ENCODE measurements around the gene CEACAM20.
A peak's percentile ranks its signal among the peaks of the same experiment; 100 is the strongest.
"Not testable (repeated sequence)": the region's sequence is repeated elsewhere in the genome, so short reads cannot be mapped to it uniquely, and the experiment has no call there.

CEACAM20 gene

DNA sequence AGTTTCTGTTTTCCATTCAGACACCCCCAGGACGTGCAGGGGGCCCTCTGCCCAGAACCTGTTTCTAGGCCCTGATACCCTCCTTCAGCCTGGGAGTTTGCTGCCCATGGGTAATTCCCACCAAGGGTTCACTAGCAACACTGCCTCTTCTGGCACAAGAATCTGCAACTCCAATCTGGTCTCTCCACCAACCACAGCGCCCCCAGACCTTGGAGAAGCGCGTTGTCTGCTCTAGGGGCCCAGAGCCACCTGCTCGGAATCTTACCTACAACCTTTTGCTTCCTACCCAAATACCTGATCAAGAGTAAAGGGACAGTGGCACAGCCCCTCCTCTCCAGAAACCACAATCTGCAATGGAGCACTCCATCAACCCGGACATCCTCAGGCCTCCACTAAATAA, 29.9 kb downstream of the CEACAM20 start:
- DNase-seq (ENCODE audit: low read depth) = no peak
- TF ChIP-seq, protein P1, sequence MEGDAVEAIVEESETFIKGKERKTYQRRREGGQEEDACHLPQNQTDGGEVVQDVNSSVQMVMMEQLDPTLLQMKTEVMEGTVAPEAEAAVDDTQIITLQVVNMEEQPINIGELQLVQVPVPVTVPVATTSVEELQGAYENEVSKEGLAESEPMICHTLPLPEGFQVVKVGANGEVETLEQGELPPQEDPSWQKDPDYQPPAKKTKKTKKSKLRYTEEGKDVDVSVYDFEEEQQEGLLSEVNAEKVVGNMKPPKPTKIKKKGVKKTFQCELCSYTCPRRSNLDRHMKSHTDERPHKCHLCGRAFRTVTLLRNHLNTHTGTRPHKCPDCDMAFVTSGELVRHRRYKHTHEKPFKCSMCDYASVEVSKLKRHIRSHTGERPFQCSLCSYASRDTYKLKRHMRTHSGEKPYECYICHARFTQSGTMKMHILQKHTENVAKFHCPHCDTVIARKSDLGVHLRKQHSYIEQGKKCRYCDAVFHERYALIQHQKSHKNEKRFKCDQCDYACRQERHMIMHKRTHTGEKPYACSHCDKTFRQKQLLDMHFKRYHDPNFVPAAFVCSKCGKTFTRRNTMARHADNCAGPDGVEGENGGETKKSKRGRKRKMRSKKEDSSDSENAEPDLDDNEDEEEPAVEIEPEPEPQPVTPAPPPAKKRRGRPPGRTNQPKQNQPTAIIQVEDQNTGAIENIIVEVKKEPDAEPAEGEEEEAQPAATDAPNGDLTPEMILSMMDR (IDR thresholded peaks at IDR 0.05; ENCODE audit: control insufficient read depth, insufficient read depth, low read depth, low read length, missing control alignments) = no peak
- H3K4me3 ChIP-seq (ENCODE audit: control insufficient read depth, low read depth, low read length) = peak overlapping the region; percentile 87

DNA sequence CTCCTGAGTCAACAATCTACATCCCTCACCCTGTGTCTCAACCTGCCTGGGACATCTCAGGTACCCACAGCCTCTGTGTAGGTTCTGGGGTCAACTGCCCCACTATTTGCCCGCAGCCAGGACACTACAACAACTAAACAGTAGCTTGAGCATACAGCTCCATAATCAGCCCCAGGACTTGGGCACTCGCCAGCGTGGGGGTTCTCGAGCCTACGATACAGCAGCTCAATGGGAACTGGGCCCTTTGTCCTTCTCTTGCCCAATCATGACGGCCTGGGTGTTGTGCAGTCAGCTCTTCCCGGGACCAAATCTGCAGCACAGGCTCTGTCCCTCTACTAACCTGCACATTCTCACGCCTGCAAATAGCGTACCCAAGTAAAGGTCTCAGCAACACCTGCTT, 30.5 kb downstream of the CEACAM20 start:
- TF ChIP-seq, protein P1 (IDR thresholded peaks at IDR 0.05; ENCODE audit: control insufficient read depth, insufficient read depth, low read depth, low read length, missing control alignments) = no peak
- DNase-seq (ENCODE audit: low read depth) = no peak
- H3K4me3 ChIP-seq (ENCODE audit: control insufficient read depth, low read depth, low read length) = peak overlapping the region; percentile 87; the same call in 1 of the 2 replicates

DNA sequence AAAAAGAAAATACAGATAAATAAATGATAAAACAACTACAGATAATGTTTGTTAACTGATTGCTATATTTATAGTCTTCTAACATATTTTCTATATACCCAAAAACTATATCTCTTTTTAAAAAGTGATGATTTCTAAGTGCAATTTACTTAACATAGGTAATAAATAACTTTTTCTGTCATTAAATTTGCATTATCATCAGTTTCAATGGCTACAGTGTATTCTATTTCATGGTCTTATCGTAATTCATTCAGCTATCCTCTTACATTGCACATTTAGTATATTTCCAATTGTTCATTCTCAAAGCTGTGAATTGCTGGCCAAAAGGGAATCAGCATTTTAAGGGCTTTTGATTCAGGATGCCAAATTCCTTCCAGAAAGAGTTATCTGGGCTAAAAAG, 32.8 kb downstream of the CEACAM20 start:
- TF ChIP-seq, protein P1 (IDR thresholded peaks at IDR 0.05; ENCODE audit: control insufficient read depth, insufficient read depth, low read depth, low read length, missing control alignments) = no peak
- no peak overlapping the region for H3K4me3 ChIP-seq (ENCODE audit: control insufficient read depth, low read depth, low read length)
- no peak for DNase-seq (ENCODE audit: low read depth)

GRCh38 chr19:44476559-44477408, 52.7 kb downstream of the CEACAM20 start:
- no peak for DNase-seq (ENCODE audit: low read depth)

DNA sequence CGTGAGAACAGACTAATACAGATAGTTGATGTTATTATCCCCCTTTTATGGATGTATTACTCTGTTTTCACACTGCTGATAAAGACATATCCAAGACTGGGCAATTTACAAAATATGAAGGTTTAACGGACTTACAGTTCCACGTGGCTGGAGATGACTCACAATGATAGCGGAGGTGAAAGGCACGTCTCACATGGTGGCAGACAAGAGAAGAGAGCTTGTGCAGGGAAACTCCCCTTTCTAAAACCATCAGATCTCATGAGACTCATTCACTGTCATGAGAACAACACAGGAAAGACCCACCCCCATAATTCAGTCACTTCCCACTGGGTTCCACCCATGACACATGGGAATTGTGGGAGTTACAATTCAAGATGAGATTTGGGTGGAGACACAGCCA, 60.7 kb downstream of the CEACAM20 start:
- not testable (repeated sequence) for H3K4me3 ChIP-seq (ENCODE audit: control insufficient read depth, low read depth, low read length); DNase-seq (ENCODE audit: low read depth)

More at GRCh38 chr19:44476559-44477408, 52.7 kb downstream of the CEACAM20 start:
- H3K4me3 ChIP-seq (ENCODE audit: control insufficient read depth, low read depth, low read length) = no peak overlapping the region
- TF ChIP-seq, protein P1 (IDR thresholded peaks at IDR 0.05; ENCODE audit: control insufficient read depth, insufficient read depth, low read depth, low read length, missing control alignments) = no peak

DNA sequence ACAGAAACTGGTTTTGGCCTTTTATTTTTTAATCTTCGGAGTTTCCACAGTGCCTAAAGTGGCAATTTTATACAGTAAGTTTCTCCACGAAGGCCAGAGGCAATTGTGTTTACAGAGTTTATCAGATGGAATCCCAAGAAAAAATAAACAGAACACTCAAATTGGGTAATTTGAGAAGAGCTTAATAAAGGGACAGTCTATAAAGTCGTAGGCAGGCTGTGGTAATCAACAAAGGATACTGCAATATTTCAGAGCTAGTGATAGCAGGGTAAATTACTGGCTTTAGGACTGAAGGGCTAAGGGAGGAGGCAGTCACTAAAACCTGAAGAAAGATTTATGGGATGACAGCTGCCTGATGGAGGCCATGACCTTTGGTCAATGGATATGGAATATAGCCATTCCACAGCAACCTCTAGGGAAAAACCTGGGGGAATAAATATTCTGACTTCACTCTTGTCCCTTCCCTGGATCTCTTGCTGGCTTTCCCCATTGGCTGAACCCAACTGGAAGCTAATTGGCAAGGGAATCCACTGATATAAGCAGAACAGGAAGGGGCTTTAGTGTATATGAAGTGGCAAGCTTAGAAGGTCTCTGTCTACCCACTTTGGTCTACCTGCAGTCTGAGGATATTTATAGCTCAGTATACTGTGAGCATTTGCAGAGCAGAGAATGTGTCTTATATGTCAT, 66.7 kb downstream of the CEACAM20 start:
- H3K4me3 ChIP-seq (ENCODE audit: control insufficient read depth, low read depth, low read length); DNase-seq (ENCODE audit: low read depth): not testable (repeated sequence)

Data from AG09309 (cell line).